MCF 10A (cell line): Measurements from ENCODE around the gene PLCG2. TPM values are rescaled to one million over a fixed set of nuclear protein-coding genes. Genes with fewer than 3 reads are reported as not detected.

Experiments used
- BruUV-seq: library from RNA; stranded (reverse); fragments of 400-500 nt; replicated peaks from 2 replicates; lab custom pipeline; 2021; lab: Mats Ljungman, UMichigan
- CTCF ChIA-PET: fragments of 300-600 bp; sonication (Branson Sonifier 250); formaldehyde crosslinking; extraction: SDS; loops from one replicate; lab custom pipeline; 2021; ENCODE audit warnings: antibody characterized with exemption, inconsistent platforms; lab: Yijun Ruan, JAX
- POLR2A ChIA-PET: fragments of 300-600, 350-650 bp; sonication (Branson Sonifier 250); formaldehyde crosslinking; extraction: SDS; loops from one replicate; lab custom pipeline; 2020; ENCODE audit warnings: antibody characterized with exemption, inconsistent platforms; lab: Yijun Ruan, JAX
- DNase-seq: peaks from one replicate; pipeline ENCODE4 v3.0.0-alpha.2; 2018; ENCODE audit not compliant: unreplicated experiment
- H3K27ac Mint-ChIP-seq: one replicate; pipeline ENCODE4 v1.8.0; 2022; ENCODE audit warnings: mild to moderate bottlenecking, low read depth, mixed read lengths; ENCODE audit not compliant: unreplicated experiment
- H3K27me3 Mint-ChIP-seq: one replicate; pipeline ENCODE4 v1.8.0; 2022; ENCODE audit warnings: mixed read lengths; ENCODE audit not compliant: insufficient read depth, unreplicated experiment
- H3K36me3 Mint-ChIP-seq: one replicate; pipeline ENCODE4 v1.8.0; 2022; ENCODE audit warnings: mild to moderate bottlenecking, moderate library complexity, mixed read lengths; ENCODE audit not compliant: insufficient read depth, unreplicated experiment
- H3K4me1 Mint-ChIP-seq: one replicate; pipeline ENCODE4 v1.8.0; 2022; ENCODE audit warnings: mixed read lengths; ENCODE audit not compliant: insufficient read depth, unreplicated experiment
- H3K4me3 Mint-ChIP-seq: one replicate; pipeline ENCODE4 v1.8.0; 2022; ENCODE audit warnings: mild to moderate bottlenecking, moderate library complexity, mixed read lengths; ENCODE audit not compliant: unreplicated experiment
- H3K9me3 Mint-ChIP-seq: one replicate; pipeline ENCODE4 v1.8.0; 2022; ENCODE audit warnings: mixed read lengths; ENCODE audit not compliant: unreplicated experiment
- intact Hi-C: fragments of 100-400 bp; cut with micrococcal nuclease; formaldehyde crosslinking; loops from 2 replicates; pipeline ENCODE4 v1.14.1; 2022
- total RNA-seq: library from RNA; stranded (reverse); gene quantifications from 2 replicates; pipeline ENCODE4 v1.2.3, GENCODE V29; 2022
- TF ChIP-seq, protein P1 (sequence below): fragments of 200-600 bp; IDR thresholded peaks from one replicate; pipeline ENCODE4 v1.8.0; 2022; ENCODE audit warnings: antibody characterized with exemption, mild to moderate bottlenecking; ENCODE audit not compliant: unreplicated experiment

The PLCG2 gene
- total RNA-seq, 1 experiment from 2014 or later = 5.2 TPM

GRCh38 chr16:81779536-81780320 is 637 bp downstream of the PLCG2 start:
- Mint-ChIP-seq H3K4me1 (peaks cover 9% of the 10 kb centered on the region), H3K27me3 (peaks cover 23% of the 10 kb centered on the region), H3K9me3 (no peaks in the 10 kb centered on the region), H3K4me3 (peak overlapping the region; percentile 81), H3K36me3 (no peaks in the 10 kb centered on the region), H3K27ac (no peak overlapping the region)
- no TSS peak for BruUV-seq
- TF ChIP-seq, protein P1, sequence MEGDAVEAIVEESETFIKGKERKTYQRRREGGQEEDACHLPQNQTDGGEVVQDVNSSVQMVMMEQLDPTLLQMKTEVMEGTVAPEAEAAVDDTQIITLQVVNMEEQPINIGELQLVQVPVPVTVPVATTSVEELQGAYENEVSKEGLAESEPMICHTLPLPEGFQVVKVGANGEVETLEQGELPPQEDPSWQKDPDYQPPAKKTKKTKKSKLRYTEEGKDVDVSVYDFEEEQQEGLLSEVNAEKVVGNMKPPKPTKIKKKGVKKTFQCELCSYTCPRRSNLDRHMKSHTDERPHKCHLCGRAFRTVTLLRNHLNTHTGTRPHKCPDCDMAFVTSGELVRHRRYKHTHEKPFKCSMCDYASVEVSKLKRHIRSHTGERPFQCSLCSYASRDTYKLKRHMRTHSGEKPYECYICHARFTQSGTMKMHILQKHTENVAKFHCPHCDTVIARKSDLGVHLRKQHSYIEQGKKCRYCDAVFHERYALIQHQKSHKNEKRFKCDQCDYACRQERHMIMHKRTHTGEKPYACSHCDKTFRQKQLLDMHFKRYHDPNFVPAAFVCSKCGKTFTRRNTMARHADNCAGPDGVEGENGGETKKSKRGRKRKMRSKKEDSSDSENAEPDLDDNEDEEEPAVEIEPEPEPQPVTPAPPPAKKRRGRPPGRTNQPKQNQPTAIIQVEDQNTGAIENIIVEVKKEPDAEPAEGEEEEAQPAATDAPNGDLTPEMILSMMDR = no peak
- ChIA-PET CTCF (interaction anchor here (0.7 to 2.3 kb wide), 2 partner anchors 94 to 297 kb away, joined by 3 to 15 read pairs; no protein-coding TSS in a partner anchor), POLR2A (interaction anchor here (0.9 to 1.0 kb wide), 2 partner anchors 19 to 108 kb away, joined by 3 read pairs; no protein-coding TSS in a partner anchor)
- peak; percentile 9 for DNase-seq
- intact Hi-C loops = loop anchor here (1.0 kb wide), 1 partner anchor 95 kb away; no protein-coding TSS in a partner anchor

DNA sequence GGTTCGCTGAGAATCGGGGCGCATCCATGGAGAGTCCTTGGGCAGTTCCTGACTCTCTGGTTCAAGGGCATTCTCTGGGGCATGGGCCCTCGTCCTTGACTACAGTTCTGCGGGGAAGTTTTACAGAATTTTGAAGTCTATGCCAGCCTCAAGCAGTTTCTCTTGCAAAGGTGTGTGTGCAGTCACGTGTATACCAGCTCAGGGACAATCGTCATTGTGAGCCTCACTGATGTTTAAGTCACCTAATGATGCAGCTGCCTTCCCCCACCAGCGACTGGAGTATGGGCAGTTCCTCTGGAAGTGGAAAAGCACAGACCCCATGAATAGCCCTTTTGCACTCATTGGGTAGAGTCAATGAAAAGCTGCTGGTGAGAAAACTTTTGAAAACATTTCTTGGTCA is 1.3 kb downstream of the PLCG2 start:
- ChIA-PET CTCF (interaction anchor here (0.5 to 0.7 kb wide), 3 partner anchors 93 to 483 kb away, joined by 3 to 4 read pairs (median 3); no protein-coding TSS in a partner anchor), POLR2A (interaction anchor here (0.9 kb wide), 1 partner anchor 108 kb away, joined by 3 read pairs; no protein-coding TSS in a partner anchor)
- H3K27ac Mint-ChIP-seq = no peak overlapping the region
- no TSS peak for BruUV-seq
- H3K9me3 Mint-ChIP-seq = no peaks in the 10 kb centered on the region
- intact Hi-C loops = no loop called here
- TF ChIP-seq, protein P1 = no peak
- peaks cover 9% of the 10 kb centered on the region for H3K4me1 Mint-ChIP-seq
- H3K27me3 Mint-ChIP-seq = peaks cover 23% of the 10 kb centered on the region
- H3K4me3 Mint-ChIP-seq = peak overlapping the region; percentile 81
- no peaks in the 10 kb centered on the region for H3K36me3 Mint-ChIP-seq
- no peak for DNase-seq

GRCh38 chr16:81782236-81782635 is 3.1 kb downstream of the PLCG2 start:
- TF ChIP-seq, protein P1 = no peak
- Mint-ChIP-seq H3K27ac (no peak overlapping the region), H3K36me3 (no peaks in the 10 kb centered on the region), H3K27me3 (peaks cover 23% of the 10 kb centered on the region), H3K9me3 (no peaks in the 10 kb centered on the region), H3K4me3 (no peak overlapping the region), H3K4me1 (peaks cover 9% of the 10 kb centered on the region)
- CTCF ChIA-PET = interaction anchor here (0.6 to 0.7 kb wide), 3 partner anchors 250 to 428 kb away, joined by 3 to 6 read pairs (median 3); no protein-coding TSS in a partner anchor
- POLR2A ChIA-PET = no interaction called here
- BruUV-seq = no TSS peak
- no peak for DNase-seq
- intact Hi-C loops = no loop called here

- TF ChIP-seq, protein P1 = no peak
- H3K4me1 Mint-ChIP-seq = peaks cover 5% of the 10 kb centered on the region
- H3K27ac Mint-ChIP-seq = no peak overlapping the region
- ChIA-PET CTCF (interaction anchor here (1.5 kb wide), 1 partner anchor 33 kb away, joined by 5 read pairs; no protein-coding TSS in a partner anchor), POLR2A (no interaction called here)
- H3K36me3 Mint-ChIP-seq = no peaks in the 10 kb centered on the region
- no peak for DNase-seq
- intact Hi-C loops = no loop called here
- no peak overlapping the region for H3K4me3 Mint-ChIP-seq
- BruUV-seq = no TSS peak
- H3K9me3 Mint-ChIP-seq = no peaks in the 10 kb centered on the region
- peaks cover 23% of the 10 kb centered on the region for H3K27me3 Mint-ChIP-seq
These were observed 5.1 kb downstream of the PLCG2 start for GRCh38 chr16:81784072-81784795.
